Psoas muscle (tissue), 8 donors: ENCODE data around the gene GDF15. TPM values are rescaled to one million over a fixed set of nuclear protein-coding genes. Genes with fewer than 3 reads are reported as not detected.

Experiments used
- ATAC-seq, 4 donors: fragments of 200-7000 bp; cut with Tn5 transposase; one replicate each; pipeline ENCODE4 v1.9.1; 2020; ENCODE audit warnings: moderate library complexity in 3 of 4, mild to moderate bottlenecking in 2 of 4
- DNase-seq, 2 donors: peaks; one replicate each; pipeline ENCODE4 v3.0.0-alpha.2; 2020
- H3K27ac ChIP-seq: fragments of 200-600 bp; one replicate; pipeline ENCODE4 v1.8.0; 2022
- H3K27me3 ChIP-seq, 3 donors: fragments of 200-600 bp in 1 of 3; one replicate each; pipeline versions ENCODE4 v1.6.1 to v1.8.0; 2013 to 2022; ENCODE audit warnings: low read length in 2 of 3, mild to moderate bottlenecking in 2 of 3, moderate library complexity in 1 of 3; ENCODE audit not compliant: insufficient read depth in 3 of 3
- H3K36me3 ChIP-seq, 2 donors: fragments of 200-600 bp in 1 of 2; one replicate each; pipeline versions ENCODE4 v1.6.1 to v1.8.0; 2013 to 2022; ENCODE audit warnings: low read depth in 1 of 2, mild to moderate bottlenecking in 1 of 2, moderate library complexity in 1 of 2; ENCODE audit not compliant: insufficient read depth in 1 of 2
- H3K4me1 ChIP-seq: fragments of 200-600 bp; one replicate; pipeline ENCODE4 v1.8.0; 2022
- H3K4me3 ChIP-seq: fragments of 200-600 bp; one replicate; pipeline ENCODE4 v1.8.0; 2022; ENCODE audit warnings: mild to moderate bottlenecking
- H3K9me3 ChIP-seq: fragments of 200-600 bp; one replicate; pipeline ENCODE4 v1.8.0; 2022
- WGBS, 3 donors: extraction: QIAGEN DNeasy Blood & Tissue Kit; methylation state at CpG; one replicate each; pipeline versions ENCODE4 v1.1.6 to v1.1.7; 2013; 5-methylcytosine and 5-hydroxymethylcytosine counted together
- intact Hi-C, 2 donors: fragments of 100-400 bp; cut with DNase I; formaldehyde crosslinking; loops; one replicate each; pipeline versions ENCODE4 v1.11.0 to v1.14.2; 2022
- polyA plus RNA-seq, 3 donors: library from polyadenylated mRNA; stranded (reverse); fragments of 200-250 nt; gene quantifications; one replicate each; pipeline ENCODE4 v1.2.3, GENCODE V29; 2013
- total RNA-seq, 4 donors: library from RNA; stranded (reverse); fragmentation: NEBNext Ultra II Directional in 2 of 4; extraction: Animal tissue kit (Norgen Biotek cat#: 25700) in 2 of 4; gene quantifications; one replicate each; pipeline versions ENCODE4 v1.2.1 to v1.2.4, GENCODE V29; 2021 to 2023
- TF ChIP-seq, protein P1 (sequence below): fragments of 200-600 bp; IDR thresholded peaks from one replicate; pipeline ENCODE4 v1.8.0; 2022; ENCODE audit warnings: antibody characterized with exemption
- donor health status: healthy with polysubstance abuse.
- donor health status: DM: no; HTN: no; CAD: no; lungs with moderate emphysema.
- donor health status: Bipolar disorder and iron deficiency.
- donor health status: healthy.
- donor health status: DM: yes; HTN: yes; CAD: no.
- donor health status: DM: no; HTN: no; CAD: no.
- donor health status: DM: no; HTN: no; CAD: no.
- donor health status: DM: yes; HTN: yes; CAD: no.

The GDF15 gene
- total and polyA plus RNA-seq, 7 donors, result 0.27 to 37.1 (median 0.99) TPM

DNA sequence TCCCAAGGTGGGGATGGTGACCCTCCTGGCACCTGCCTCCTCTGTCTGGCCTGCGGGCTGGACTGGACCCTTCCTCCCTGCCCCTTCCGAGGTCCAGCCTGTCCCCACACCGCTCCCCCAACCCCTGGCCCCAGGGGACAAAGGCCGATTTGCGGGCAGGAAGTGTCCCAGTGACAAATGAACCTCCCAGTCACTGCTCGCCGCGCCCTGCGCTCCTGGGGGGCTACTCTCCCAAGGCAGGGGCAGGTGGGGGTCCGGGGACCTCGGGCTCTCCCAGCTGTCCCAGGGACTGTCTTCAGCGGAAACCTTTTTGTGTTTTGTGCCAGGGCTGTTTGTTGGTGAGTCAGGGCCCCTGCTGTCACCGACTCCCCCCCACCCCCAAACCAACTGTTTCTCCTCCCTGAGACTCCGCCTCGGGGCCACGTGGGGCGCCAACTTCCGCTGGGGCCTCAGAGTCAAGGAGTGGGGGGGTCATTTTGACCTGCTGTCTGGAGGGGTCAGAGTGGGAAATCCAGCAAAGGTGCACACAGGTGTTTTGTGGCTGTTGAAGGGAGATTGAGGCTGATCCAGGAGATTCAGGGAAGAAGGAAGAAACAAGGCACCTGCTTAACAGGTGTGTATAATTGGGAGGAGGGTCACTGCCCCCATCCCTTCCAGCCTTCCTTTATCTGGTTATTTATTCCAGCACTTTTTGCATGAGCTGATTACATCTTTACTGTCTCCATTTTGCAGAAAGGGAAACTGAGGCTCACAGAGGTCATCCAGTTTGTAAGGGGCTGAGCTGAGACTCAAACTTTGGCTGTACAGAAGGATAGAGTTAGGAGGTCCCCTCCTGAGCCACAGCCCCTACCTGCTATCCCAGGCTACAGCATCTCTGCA, 44.7 kb upstream of the GDF15 start:
- Histone ChIP-seq H3K27ac (peak overlapping the region; percentile 91), H3K4me1 (peaks cover 11% of the 10 kb centered on the region), H3K27me3 (no peaks in the 10 kb centered on the region), H3K9me3 (no peaks in the 10 kb centered on the region), H3K4me3 (peak overlapping the region; percentile 90), H3K36me3 (peaks cover 0 to 24% of the 10 kb centered on the region in 2 donors)
- ATAC-seq, result peak; percentile 66 to 75 (median 71)
- WGBS, 3 donors, result 3 to 9% (median 5%) methylated on average over 17 to 18 of the region's 18 CpGs
- peak; percentile 69 to 84 for DNase-seq
- TF ChIP-seq, protein P1, sequence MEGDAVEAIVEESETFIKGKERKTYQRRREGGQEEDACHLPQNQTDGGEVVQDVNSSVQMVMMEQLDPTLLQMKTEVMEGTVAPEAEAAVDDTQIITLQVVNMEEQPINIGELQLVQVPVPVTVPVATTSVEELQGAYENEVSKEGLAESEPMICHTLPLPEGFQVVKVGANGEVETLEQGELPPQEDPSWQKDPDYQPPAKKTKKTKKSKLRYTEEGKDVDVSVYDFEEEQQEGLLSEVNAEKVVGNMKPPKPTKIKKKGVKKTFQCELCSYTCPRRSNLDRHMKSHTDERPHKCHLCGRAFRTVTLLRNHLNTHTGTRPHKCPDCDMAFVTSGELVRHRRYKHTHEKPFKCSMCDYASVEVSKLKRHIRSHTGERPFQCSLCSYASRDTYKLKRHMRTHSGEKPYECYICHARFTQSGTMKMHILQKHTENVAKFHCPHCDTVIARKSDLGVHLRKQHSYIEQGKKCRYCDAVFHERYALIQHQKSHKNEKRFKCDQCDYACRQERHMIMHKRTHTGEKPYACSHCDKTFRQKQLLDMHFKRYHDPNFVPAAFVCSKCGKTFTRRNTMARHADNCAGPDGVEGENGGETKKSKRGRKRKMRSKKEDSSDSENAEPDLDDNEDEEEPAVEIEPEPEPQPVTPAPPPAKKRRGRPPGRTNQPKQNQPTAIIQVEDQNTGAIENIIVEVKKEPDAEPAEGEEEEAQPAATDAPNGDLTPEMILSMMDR, result no peak
- intact Hi-C loops, result no loop called here

DNA sequence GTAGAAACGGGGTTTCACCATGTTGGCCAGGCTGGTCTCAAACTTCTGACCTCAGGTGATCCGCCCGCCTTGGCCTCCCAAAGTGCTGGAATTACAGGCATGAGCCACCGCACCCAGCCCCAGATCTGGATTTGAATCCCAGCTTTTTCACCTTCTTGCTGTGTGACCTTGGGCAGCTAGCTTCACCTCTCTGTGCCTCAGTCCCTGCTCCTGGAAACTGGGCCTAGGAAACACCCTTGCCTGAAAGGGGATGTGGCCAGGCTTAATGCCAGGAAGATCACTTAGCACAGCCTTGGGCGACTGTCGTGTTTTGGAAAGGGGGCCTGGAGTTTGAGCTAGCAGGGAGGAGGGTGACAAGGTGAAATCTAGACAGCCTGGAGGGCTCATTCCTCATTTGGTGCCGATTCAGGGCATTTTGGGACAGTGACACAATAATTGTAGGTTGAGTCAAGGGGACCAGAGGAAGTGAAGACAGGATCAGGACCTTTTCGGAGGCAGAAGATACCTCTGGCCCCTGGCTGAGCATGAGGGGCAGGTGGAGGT, 43.8 kb upstream of the GDF15 start:
- TF ChIP-seq, protein P1, result no peak
- 68 to 76% (median 71%) methylated on average over 8 of the region's 8 CpGs for WGBS, 3 donors
- intact Hi-C loops, result no loop called here
- Histone ChIP-seq H3K36me3 (peaks cover 0 to 24% of the 10 kb centered on the region in 2 donors), H3K9me3 (no peaks in the 10 kb centered on the region), H3K27me3 (no peaks in the 10 kb centered on the region), H3K27ac (peak overlapping the region; percentile 91), H3K4me3 (no peak overlapping the region), H3K4me1 (peaks cover 11% of the 10 kb centered on the region)
- no peak for ATAC-seq
- DNase-seq, result no peak

DNA sequence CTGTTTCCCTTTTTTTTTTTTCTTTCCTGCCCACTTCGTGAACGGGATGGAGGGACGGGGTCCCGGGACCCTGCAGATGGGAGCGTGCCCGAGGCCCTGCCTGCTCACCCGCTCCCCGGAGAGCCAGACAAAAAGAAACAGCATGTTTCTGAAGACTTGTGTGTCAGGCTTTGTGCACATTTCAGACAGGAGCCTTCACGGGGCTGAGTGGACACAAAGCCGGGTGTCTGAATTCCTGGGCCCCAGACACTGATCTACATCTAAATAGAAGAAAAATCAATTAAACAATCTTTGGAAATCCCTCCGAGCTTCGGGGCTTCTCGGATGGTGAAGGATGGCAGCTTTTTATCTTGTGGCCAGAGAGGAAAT, 41.4 kb upstream of the GDF15 start:
- no peaks in the 10 kb centered on the region for H3K27me3 ChIP-seq
- H3K36me3 ChIP-seq, result peaks cover 0 to 35% of the 10 kb centered on the region in 2 donors
- no peak overlapping the region for H3K27ac ChIP-seq
- DNase-seq (no peak), ATAC-seq (no peak)
- H3K9me3 ChIP-seq, result no peaks in the 10 kb centered on the region
- 71 to 78% (median 75%) methylated on average over 13 of the region's 13 CpGs for WGBS, 3 donors
- TF ChIP-seq, protein P1, result no peak
- intact Hi-C loops, result no loop called here
- H3K4me3 ChIP-seq, result no peak overlapping the region
- peaks cover 5% of the 10 kb centered on the region for H3K4me1 ChIP-seq

DNA sequence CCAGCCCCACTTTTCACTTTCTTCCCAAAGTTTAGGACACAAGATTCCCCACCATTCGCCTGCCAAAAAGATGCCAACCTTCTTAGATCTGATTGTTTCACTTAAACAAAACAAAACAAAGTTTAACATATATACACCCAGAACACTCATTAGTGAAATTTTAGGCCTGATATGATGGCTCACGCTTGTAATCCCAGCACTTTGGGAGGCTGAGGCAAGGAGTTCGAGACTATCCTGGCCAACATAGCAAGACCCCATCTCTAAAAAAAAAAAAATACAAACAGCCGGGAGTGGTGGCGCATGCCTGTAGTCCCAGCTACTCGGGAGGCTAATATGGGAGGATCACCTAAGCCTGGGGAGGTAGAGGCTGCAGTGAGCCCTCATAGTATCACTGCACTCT, 40.7 kb upstream of the GDF15 start:
- TF ChIP-seq, protein P1, result no peak
- intact Hi-C loops, result loop anchor here in 1 of 2 donors (5.0 kb wide), 1 partner anchor 67 kb away; no protein-coding TSS in a partner anchor
- Histone ChIP-seq H3K4me1 (peaks cover 5% of the 10 kb centered on the region), H3K36me3 (peaks cover 0 to 37% of the 10 kb centered on the region in 2 donors), H3K4me3 (no peak overlapping the region), H3K9me3 (no peaks in the 10 kb centered on the region), H3K27ac (no peak overlapping the region), H3K27me3 (no peaks in the 10 kb centered on the region)
- no peak for DNase-seq
- ATAC-seq, result no peak
- 91 to 95% (median 95%) methylated on average over 6 of the region's 6 CpGs for WGBS, 3 donors
